ENCODE data around the gene TRIM43. TPM values are rescaled to one million over a fixed set of nuclear protein-coding genes. Genes with fewer than 3 reads are reported as not detected.

The TRIM43 gene
- total RNA-seq, 6 experiments from 2014 or later = not detected

Other genes with a start within 250 kb of the TRIM43 start
- 10 to 100 TPM; 23.1 to 28.0 (median 26.3) TPM for gene FAHD2A, start 189.3 kb upstream of the TRIM43 start, total RNA-seq (2021; fragmentation: NEBNext Ultra II Directional; extraction: Animal tissue kit (Norgen Biotek cat#: 25700))
- not detected for gene TRIM43B, start 107.2 kb upstream of the TRIM43 start, total RNA-seq (2021; fragmentation: NEBNext Ultra II Directional; extraction: Animal tissue kit (Norgen Biotek cat#: 25700))